ENCODE results near the gene CLK1.
"Not testable (repeated sequence)": the region's sequence is repeated elsewhere in the genome, so short reads cannot be mapped to it uniquely, and the experiment has no call there.

The CLK1 gene

DNA sequence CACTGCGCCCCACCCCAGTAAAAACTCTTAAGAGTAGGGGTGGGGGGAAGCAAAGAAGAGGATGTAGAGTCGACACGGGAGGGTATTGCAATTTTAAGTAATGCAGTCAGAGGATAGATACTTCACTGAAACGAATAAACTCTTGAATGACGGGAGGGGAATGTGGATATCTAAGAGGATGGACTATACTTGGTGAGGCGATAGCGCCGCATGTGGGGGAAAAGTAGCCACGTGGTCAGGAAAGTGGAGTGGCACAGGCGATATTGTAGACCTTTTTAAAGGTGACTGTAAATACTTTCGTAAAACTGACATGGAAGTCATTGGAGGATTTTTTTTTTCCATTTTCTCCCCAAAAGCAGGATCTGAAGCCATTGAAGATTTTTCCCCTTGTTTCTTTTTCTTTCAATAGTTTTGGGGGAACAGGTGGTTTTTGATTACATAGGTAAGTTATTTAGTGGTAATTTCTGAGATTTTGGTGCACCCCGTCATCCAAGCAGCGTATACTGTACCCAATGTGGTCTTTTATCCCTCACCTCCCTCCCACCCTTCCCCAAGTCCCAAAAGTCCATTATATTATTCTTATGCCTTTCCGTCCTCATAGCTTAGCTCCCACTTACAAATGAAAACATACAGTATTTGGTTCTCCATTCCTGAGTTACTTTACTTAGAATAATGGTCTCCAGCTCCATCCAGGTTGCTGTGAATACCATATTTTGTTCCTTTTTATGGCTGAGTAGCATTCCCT is 13.8 kb downstream of the CLK1 start:
- no peak for DNase-seq

- no peak for DNase-seq
Observed at GRCh38 chr2:200847939-200848338, 16.5 kb downstream of the CLK1 start.

DNA sequence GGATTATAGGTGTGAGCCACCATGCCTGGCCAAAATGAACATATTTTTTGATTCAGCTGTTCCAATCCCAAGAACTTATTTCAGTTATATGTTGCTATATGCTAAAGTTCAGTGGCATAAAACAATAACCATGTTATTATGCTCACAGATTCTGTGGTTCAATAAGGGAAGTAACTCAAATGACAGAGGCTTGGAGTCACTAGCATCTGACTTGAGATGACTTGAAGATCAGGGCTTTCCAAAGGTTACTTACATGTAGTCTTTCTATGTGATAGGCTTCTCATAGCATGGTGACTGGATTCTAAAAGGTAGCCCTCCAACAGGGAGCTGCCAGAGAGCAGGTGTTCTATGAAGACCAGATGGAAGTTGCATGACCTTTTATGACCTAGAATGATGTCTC is 17.2 kb downstream of the CLK1 start:
- DNase-seq, result peak; percentile 28

DNA sequence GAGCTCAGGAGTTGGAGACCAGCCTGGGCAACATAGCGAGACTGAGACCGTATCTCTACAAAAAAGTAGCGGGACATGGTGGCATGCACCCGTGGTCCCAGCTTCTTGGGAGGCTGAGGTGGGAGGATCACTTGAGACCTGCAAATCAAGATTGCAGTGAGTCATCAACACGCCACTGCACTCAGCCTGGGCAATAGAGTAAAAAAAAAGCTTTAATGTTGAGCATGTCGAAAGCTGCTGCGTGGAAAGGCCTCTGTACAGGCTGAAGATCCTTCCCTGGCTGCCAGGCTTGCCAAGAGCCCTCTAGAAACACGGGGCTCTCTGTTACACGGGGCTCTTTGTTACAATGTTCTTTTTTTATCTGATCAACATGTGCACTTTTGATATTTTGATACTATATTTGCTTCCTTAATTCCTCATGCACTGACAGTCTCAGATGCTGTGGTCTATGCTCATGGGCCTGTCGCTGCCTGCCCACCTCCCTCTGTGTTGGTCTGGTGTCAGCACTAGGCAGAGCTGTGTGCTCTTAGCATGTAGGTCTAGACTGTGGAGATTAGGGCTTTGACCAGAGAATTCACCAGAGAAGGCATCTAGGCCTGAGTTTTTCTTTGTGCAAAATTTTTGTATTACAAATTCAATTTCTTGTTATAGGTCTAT is 18.7 kb downstream of the CLK1 start:
- no peak for DNase-seq

DNA sequence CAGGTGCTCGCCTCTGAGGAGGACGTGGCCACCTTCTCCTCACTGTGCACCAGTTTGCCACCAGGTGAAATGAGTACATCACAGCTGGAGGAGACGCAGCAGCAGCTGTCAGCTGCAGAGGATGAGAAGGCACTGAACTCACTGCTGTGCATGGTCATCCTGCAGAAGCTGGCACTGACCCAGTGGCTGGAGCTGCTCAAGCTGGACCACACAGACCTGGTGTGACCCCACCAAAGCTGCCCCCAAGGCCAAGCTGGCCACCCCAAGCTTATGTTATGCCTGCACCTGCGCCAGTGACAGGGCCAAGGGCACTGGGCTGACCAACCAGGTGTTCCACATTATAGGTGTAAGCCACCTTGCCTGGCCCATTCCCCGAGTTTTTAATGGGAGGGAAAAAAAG is 19.3 kb downstream of the CLK1 start:
- DNase-seq, result no peak

GRCh38 chr2:200843993-200844948 is 20.2 kb downstream of the CLK1 start:
- DNase-seq, result no peak

DNA sequence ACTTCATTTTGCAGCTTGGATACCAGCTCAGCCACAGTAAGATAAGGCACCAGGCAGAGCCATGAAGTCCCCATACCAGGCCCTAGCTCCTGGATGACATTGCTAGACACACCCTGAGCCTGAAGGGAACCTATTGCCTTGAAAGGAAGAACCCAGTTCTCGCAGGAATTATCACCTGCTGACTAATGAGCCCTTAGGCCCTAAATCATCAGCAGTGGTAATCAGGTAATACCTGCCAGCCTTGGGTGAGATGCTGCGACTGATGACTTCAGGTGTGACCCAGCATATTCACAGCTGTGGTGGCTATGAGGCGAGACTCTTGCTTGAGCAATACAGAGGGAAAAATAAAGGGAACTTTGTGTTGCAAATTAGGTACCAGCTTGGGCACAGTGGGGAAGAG is 24.9 kb downstream of the CLK1 start:
- no peak for DNase-seq

- DNase-seq, result no peak
Observed at GRCh38 chr2:200834701-200835100, 29.8 kb downstream of the CLK1 start.

- no peak for DNase-seq
Observed at GRCh38 chr2:200829258-200829655, 35.2 kb downstream of the CLK1 start.

GRCh38 chr2:200828572-200829257 is 35.7 kb downstream of the CLK1 start:
- no peak for DNase-seq

GRCh38 chr2:200828104-200828503 is 36.4 kb downstream of the CLK1 start:
- DNase-seq, result no peak

- no peak for DNase-seq
Observed at GRCh38 chr2:200821686-200822245, 42.7 kb downstream of the CLK1 start.

DNA sequence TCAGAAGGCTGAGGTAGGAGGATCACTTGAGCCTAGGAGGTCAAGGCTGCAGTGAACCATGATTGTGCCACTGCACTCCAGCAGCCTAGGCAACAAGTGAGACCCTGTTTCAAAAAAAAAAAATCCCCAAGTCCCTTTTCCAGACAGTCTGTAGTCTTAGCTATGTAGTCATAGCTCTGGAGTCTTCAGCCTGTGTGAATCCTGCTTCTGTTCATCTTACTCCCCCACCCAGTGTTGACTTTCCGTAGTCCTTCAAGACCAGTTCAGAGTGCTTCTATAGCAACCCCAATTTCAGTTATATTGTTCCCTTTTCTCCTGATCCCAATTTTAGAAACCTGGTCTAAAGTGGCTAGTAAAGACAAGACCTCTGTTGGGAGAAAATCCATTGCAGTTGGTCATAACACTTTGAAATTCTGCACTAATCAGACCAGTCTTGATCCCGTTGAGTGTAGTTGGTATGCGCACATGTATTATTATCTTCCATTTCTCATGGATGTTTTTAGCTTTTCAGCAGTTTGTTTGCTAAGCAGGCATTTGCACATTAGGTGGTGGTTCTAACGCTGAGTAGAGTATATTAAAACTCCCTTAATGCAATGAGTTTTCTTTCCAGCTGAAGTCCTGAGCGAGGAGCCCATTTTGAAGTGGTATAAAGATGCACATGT is 43.8 kb downstream of the CLK1 start:
- DNase-seq, result no peak

- not testable (repeated sequence) for DNase-seq
Observed at GRCh38 chr2:200818732-200819131, 45.7 kb downstream of the CLK1 start.

DNA sequence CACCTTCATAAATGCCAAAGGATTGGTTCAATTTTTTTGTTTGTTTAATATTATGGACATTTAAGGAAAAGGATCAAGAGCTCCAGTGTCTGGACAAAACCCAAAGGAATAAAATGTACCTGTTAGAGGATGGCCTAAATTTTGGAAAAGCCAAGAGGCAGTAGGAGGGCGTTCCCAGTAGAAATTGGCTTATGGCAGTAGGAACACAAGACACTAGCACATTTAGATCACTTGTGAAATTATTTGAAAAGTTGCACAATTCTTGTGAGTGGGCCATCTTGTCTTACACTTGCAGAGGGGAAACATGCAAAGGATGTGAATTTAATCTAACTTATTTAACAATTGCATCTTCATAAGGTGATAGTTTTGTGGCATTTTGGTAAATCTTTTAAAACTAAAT is 49.5 kb downstream of the CLK1 start:
- DNase-seq, result no peak

- DNase-seq, result no peak
Observed at GRCh38 chr2:200814276-200814815, 50.1 kb downstream of the CLK1 start.

GRCh38 chr2:200812122-200813022 is 52.1 kb downstream of the CLK1 start:
- peak; percentile 65 for DNase-seq

- DNase-seq, result peak; percentile 92
Observed at GRCh38 chr2:200811333-200812121, 52.9 kb downstream of the CLK1 start, which contains the start of gene BZW1. Gene BZW1, plus strand, starts transcription at chr2:200811910. Its CDS starts 1,308 bp downstream, at chr2:200813218.

DNA sequence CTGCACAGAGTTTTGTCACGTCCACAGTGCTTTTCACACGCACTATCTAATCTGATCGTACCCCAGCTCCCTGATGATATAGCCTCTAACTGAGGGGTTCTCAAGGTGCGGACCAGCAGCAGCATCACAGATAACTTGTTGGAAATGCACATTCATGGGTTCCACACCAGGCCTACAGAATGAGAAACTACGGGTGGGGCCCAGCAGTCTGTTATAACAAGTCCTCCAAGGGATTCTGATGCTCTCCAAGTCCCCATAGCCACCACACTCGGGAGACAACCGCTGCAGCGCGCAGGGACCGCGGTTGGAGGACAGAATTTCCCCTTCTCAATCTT is 53.5 kb downstream of the CLK1 start:
- DNase-seq, result no peak

Data from NCI-H146 (cell line).